ENCODE data around the gene ERVK3-1. TPM values are rescaled to one million over a fixed set of nuclear protein-coding genes. Genes with fewer than 3 reads are reported as not detected.
A peak's percentile ranks its signal among the peaks of the same experiment; 100 is the strongest.

ERVK3-1 gene
- total and polyA plus RNA-seq, 2 of the 13 experiments (the other 11 are each of a cell fraction or from before 2014, with no cell fraction given), result 28.5 to 38.7 TPM

DNA sequence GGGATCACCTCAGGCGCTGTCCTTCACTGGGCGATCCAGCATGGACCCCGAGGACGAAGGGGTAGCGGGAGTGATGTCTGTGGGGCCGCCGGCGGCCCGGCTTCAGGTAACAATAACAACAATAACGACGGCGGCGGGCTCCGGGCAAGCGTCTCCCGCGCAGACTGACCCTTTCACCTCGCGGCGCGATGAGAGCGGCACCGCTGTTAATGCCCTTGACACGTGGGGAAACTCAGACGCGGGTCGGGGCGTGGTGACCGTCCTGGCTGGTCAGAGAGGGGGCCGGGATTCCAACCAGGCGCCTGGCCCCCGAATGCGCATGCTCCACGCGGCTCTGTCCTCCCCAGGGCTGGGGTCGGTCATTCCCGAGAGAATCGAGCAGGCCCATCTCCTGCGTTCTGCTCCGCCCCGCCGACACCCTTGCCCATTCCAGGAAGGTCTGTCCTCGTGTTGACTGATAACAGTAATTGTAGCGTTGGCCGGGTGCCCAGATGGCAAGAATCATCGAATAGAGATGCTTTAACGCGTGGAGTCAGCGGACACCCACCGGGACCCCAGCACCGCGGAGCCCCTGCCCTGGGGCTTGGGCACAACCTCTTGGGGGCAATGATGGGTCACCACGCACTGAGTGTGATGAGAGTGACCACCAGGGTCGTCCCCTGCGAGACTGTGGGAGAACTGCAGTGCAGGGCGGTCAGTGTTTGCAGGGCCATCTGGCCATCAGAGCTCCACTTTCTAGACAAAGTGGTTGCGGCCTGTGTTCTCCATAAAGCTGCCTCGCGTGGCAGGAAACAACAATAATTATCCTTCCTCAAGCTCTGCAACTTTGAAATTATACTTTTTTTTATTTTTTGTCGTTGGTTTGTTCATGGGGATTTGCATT is 25.9 kb upstream of the ERVK3-1 start (continued):
- TF ChIP-seq, protein P1, sequence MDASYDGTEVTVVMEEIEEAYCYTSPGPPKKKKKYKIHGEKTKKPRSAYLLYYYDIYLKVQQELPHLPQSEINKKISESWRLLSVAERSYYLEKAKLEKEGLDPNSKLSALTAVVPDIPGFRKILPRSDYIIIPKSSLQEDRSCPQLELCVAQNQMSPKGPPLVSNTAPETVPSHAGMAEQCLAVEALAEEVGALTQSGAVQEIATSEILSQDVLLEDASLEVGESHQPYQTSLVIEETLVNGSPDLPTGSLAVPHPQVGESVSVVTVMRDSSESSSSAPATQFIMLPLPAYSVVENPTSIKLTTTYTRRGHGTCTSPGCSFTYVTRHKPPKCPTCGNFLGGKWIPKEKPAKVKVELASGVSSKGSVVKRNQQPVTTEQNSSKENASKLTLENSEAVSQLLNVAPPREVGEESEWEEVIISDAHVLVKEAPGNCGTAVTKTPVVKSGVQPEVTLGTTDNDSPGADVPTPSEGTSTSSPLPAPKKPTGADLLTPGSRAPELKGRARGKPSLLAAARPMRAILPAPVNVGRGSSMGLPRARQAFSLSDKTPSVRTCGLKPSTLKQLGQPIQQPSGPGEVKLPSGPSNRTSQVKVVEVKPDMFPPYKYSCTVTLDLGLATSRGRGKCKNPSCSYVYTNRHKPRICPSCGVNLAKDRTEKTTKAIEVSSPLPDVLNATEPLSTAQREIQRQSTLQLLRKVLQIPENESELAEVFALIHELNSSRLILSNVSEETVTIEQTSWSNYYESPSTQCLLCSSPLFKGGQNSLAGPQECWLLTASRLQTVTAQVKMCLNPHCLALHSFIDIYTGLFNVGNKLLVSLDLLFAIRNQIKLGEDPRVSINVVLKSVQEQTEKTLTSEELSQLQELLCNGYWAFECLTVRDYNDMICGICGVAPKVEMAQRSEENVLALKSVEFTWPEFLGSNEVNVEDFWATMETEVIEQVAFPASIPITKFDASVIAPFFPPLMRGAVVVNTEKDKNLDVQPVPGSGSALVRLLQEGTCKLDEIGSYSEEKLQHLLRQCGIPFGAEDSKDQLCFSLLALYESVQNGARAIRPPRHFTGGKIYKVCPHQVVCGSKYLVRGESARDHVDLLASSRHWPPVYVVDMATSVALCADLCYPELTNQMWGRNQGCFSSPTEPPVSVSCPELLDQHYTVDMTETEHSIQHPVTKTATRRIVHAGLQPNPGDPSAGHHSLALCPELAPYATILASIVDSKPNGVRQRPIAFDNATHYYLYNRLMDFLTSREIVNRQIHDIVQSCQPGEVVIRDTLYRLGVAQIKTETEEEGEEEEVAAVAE (CRISPR knock-in tag; IDR thresholded peaks at IDR 0.05; ENCODE audit: borderline replicate concordance), result no peak
- TF ChIP-seq, protein P2, sequence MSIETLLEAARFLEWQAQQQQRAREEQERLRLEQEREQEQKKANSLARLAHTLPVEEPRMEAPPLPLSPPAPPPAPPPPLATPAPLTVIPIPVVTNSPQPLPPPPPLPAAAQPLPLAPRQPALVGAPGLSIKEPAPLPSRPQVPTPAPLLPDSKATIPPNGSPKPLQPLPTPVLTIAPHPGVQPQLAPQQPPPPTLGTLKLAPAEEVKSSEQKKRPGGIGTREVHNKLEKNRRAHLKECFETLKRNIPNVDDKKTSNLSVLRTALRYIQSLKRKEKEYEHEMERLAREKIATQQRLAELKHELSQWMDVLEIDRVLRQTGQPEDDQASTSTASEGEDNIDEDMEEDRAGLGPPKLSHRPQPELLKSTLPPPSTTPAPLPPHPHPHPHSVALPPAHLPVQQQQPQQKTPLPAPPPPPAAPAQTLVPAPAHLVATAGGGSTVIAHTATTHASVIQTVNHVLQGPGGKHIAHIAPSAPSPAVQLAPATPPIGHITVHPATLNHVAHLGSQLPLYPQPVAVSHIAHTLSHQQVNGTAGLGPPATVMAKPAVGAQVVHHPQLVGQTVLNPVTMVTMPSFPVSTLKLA (IDR thresholded peaks at IDR 0.05), result no peak; the same call in 1 of the 2 replicates
- TF ChIP-seq ZIK1 (CRISPR knock-in tag; IDR thresholded peaks at IDR 0.05; ENCODE audit: borderline replicate concordance, low read depth) (peak; percentile 81; the same call in 1 of the 2 replicates), KLF13 (CRISPR knock-in tag; IDR thresholded peaks at IDR 0.05) (no peak), CREB1 (IDR thresholded peaks at IDR 0.05) (no peak), CREB1 (CRISPR knock-in tag; IDR thresholded peaks at IDR 0.05) (0 out of 2 replicates have a peak, but pooled peaks have one; percentile 7), PHF20 (CRISPR knock-in tag; IDR thresholded peaks at IDR 0.05) (0 out of 2 replicates have a peak, but pooled peaks have one; percentile 22), ELF4 (CRISPR knock-in tag; IDR thresholded peaks at IDR 0.05; ENCODE audit: borderline replicate concordance) (peak; percentile 84; the same call in 1 of the 2 replicates), GTF3A (CRISPR knock-in tag; conservative IDR thresholded peaks at IDR 0.05) (0 out of 2 replicates have a peak, but pooled peaks have one; percentile 36)
- TF ChIP-seq, protein P3, sequence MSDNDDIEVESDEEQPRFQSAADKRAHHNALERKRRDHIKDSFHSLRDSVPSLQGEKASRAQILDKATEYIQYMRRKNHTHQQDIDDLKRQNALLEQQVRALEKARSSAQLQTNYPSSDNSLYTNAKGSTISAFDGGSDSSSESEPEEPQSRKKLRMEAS (IDR thresholded peaks at IDR 0.05), result peak; percentile 49; the same call in 1 of the 2 replicates
- TF ChIP-seq, protein P4, sequence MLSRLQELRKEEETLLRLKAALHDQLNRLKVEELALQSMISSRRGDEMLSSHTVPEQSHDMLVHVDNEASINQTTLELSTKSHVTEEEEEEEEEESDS (CRISPR knock-in tag; IDR thresholded peaks at IDR 0.05; ENCODE audit: borderline replicate concordance), result 0 out of 2 replicates have a peak, but pooled peaks have one; percentile 14
- TF ChIP-seq, protein P5, sequence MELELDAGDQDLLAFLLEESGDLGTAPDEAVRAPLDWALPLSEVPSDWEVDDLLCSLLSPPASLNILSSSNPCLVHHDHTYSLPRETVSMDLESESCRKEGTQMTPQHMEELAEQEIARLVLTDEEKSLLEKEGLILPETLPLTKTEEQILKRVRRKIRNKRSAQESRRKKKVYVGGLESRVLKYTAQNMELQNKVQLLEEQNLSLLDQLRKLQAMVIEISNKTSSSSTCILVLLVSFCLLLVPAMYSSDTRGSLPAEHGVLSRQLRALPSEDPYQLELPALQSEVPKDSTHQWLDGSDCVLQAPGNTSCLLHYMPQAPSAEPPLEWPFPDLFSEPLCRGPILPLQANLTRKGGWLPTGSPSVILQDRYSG (CRISPR knock-in tag; IDR thresholded peaks at IDR 0.05), result peak; percentile 76; the same call in 1 of the 2 replicates
- TF ChIP-seq, protein P6, sequence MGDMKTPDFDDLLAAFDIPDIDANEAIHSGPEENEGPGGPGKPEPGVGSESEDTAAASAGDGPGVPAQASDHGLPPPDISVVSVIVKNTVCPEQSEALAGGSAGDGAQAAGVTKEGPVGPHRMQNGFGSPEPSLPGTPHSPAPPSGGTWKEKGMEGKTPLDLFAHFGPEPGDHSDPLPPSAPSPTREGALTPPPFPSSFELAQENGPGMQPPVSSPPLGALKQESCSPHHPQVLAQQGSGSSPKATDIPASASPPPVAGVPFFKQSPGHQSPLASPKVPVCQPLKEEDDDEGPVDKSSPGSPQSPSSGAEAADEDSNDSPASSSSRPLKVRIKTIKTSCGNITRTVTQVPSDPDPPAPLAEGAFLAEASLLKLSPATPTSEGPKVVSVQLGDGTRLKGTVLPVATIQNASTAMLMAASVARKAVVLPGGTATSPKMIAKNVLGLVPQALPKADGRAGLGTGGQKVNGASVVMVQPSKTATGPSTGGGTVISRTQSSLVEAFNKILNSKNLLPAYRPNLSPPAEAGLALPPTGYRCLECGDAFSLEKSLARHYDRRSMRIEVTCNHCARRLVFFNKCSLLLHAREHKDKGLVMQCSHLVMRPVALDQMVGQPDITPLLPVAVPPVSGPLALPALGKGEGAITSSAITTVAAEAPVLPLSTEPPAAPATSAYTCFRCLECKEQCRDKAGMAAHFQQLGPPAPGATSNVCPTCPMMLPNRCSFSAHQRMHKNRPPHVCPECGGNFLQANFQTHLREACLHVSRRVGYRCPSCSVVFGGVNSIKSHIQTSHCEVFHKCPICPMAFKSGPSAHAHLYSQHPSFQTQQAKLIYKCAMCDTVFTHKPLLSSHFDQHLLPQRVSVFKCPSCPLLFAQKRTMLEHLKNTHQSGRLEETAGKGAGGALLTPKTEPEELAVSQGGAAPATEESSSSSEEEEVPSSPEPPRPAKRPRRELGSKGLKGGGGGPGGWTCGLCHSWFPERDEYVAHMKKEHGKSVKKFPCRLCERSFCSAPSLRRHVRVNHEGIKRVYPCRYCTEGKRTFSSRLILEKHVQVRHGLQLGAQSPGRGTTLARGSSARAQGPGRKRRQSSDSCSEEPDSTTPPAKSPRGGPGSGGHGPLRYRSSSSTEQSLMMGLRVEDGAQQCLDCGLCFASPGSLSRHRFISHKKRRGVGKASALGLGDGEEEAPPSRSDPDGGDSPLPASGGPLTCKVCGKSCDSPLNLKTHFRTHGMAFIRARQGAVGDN (CRISPR knock-in tag; IDR thresholded peaks at IDR 0.05), result peak; percentile 87
- TF ChIP-seq, protein P7, sequence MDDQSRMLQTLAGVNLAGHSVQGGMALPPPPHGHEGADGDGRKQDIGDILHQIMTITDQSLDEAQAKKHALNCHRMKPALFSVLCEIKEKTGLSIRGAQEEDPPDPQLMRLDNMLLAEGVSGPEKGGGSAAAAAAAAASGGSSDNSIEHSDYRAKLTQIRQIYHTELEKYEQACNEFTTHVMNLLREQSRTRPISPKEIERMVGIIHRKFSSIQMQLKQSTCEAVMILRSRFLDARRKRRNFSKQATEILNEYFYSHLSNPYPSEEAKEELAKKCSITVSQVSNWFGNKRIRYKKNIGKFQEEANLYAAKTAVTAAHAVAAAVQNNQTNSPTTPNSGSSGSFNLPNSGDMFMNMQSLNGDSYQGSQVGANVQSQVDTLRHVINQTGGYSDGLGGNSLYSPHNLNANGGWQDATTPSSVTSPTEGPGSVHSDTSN (CRISPR knock-in tag; IDR thresholded peaks at IDR 0.05; ENCODE audit: borderline replicate concordance), result no peak
